ENCODE data around the gene MED17.
"Not testable (repeated sequence)": the region's sequence is repeated elsewhere in the genome, so short reads cannot be mapped to it uniquely, and the experiment has no call there.

The MED17 gene

GRCh38 chr11:93759123-93759522 lies 25.0 kb upstream of the MED17 start:
- not testable (repeated sequence) for DNase-seq

GRCh38 chr11:93761910-93762309 lies 22.2 kb upstream of the MED17 start:
- no peak for DNase-seq

GRCh38 chr11:93765551-93765950 lies 18.5 kb upstream of the MED17 start:
- DNase-seq: no peak

- DNase-seq: no peak
Observed at GRCh38 chr11:93766504-93766903, 17.6 kb upstream of the MED17 start.

GRCh38 chr11:93767018-93767417 lies 17.1 kb upstream of the MED17 start:
- DNase-seq: no peak

GRCh38 chr11:93770160-93770559 lies 13.9 kb upstream of the MED17 start:
- no peak for DNase-seq

GRCh38 chr11:93772123-93772522 lies 12.0 kb upstream of the MED17 start:
- DNase-seq: no peak

GRCh38 chr11:93773045-93773477 lies 11.0 kb upstream of the MED17 start:
- DNase-seq: no peak

- no peak for DNase-seq
Observed at GRCh38 chr11:93773601-93774200, 10.4 kb upstream of the MED17 start.

- DNase-seq: not testable (repeated sequence)
Observed at GRCh38 chr11:93774560-93774959, 9.5 kb upstream of the MED17 start.

GRCh38 chr11:93775289-93775688 lies 8.8 kb upstream of the MED17 start:
- no peak for DNase-seq

GRCh38 chr11:93783362-93783761 lies 720 bp upstream of the MED17 start:
- DNase-seq: no peak

- DNase-seq: no peak
Observed at GRCh38 chr11:93783765-93784144, 327 bp upstream of the MED17 start.

GRCh38 chr11:93784935-93785360 lies 866 bp downstream of the MED17 start:
- no peak for DNase-seq

GRCh38 chr11:93791493-93791892 lies 7.4 kb downstream of the MED17 start:
- DNase-seq: no peak

- DNase-seq: no peak
Observed at GRCh38 chr11:93796441-93797231, 12.6 kb downstream of the MED17 start.

GRCh38 chr11:93801366-93801765 lies 17.3 kb downstream of the MED17 start:
- no peak for DNase-seq

GRCh38 chr11:93804879-93805278 lies 20.8 kb downstream of the MED17 start:
- no peak for DNase-seq

GRCh38 chr11:93807980-93808379 lies 23.9 kb downstream of the MED17 start:
- DNase-seq: no peak

- no peak for DNase-seq
Observed at GRCh38 chr11:93813974-93814373, 29.9 kb downstream of the MED17 start.

GRCh38 chr11:93814966-93815633 lies 31.0 kb downstream of the MED17 start:
- no peak for DNase-seq

- no peak for DNase-seq
Observed at GRCh38 chr11:93817426-93818348, 33.6 kb downstream of the MED17 start.
